Brain microvascular endothelial cell (primary cell): ENCODE results near the gene NOS3.

Source experiments
- DNase-seq: peaks from one replicate; pipeline ENCODE4 v3.0.0-alpha.2; 2020
- H3K27ac ChIP-seq: fragments of 250-450 bp; sonication (Bioruptor Pico); 2 replicates; pipeline ENCODE4 v1.5.1; 2020; ENCODE audit warnings: mild to moderate bottlenecking, moderate library complexity
- H3K27me3 ChIP-seq: fragments of 250-450 bp; sonication (Bioruptor Pico); replicated peaks from 2 replicates; pipeline ENCODE4 v1.5.1; 2020; ENCODE audit warnings: mild to moderate bottlenecking
- H3K36me3 ChIP-seq: fragments of 250-450 bp; sonication (Bioruptor Pico); replicated peaks from 2 replicates; pipeline ENCODE4 v1.5.1; 2020; ENCODE audit warnings: mild to moderate bottlenecking
- H3K4me3 ChIP-seq: 2 replicates; pipeline ENCODE4 v1.5.1; 2011; ENCODE audit warnings: low read depth, mild to moderate bottlenecking, control low read depth, low read length, moderate library complexity
- in situ Hi-C: cut with HindIII; loops from 2 replicates; pipeline ENCODE4 v1.10.0; 2017; ENCODE audit warnings: low sequenced_read_pairs, low pct_ligation_motif_present
- TF ChIP-seq, protein P1 (sequence below): IDR thresholded peaks from 2 replicates; pipeline ENCODE4 v1.5.1; 2011; ENCODE audit warnings: low read depth, mild to moderate bottlenecking, moderate library complexity, low read length, control low read depth, inconsistent platforms; ENCODE audit errors: missing control alignments

NOS3 gene

DNA sequence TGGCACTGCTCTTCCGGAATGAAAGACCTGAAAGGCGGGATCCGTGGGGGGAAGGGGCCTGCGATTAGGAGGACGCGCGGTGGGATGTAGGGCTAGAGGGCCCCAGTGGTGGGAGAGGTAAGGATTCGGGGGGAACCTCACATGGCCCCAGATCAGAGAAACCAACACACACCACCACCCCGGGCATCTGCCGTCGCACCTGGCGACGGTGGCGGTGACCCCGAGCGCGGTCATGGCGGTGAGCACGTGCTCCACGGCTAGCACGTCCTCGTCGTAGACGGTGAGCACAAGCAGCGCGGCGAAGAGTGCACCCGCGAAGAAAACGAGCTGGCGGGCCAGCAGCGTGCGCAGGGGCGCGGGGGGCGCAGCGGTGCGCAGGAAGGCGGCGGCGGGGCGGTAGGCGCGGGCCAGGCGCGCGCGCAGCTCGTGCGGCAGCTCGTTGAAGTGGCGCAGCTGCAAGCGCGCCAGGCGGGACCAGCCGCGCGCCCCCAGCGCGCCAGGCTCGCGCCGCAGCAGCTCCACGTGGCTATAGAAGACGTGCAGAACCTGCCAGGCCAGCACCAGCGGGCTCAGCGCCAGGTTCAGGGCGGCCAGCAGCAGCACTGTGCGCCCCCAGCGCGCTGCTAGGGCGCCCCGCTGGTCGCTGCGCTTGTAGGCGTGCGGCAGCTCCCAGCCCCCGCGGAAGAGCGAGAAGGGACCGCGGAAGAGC is 27.8 kb downstream of the NOS3 start:
- TF ChIP-seq, protein P1, sequence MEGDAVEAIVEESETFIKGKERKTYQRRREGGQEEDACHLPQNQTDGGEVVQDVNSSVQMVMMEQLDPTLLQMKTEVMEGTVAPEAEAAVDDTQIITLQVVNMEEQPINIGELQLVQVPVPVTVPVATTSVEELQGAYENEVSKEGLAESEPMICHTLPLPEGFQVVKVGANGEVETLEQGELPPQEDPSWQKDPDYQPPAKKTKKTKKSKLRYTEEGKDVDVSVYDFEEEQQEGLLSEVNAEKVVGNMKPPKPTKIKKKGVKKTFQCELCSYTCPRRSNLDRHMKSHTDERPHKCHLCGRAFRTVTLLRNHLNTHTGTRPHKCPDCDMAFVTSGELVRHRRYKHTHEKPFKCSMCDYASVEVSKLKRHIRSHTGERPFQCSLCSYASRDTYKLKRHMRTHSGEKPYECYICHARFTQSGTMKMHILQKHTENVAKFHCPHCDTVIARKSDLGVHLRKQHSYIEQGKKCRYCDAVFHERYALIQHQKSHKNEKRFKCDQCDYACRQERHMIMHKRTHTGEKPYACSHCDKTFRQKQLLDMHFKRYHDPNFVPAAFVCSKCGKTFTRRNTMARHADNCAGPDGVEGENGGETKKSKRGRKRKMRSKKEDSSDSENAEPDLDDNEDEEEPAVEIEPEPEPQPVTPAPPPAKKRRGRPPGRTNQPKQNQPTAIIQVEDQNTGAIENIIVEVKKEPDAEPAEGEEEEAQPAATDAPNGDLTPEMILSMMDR, result no peak
- Histone ChIP-seq H3K36me3 (no peaks in the 10 kb centered on the region), H3K27me3 (peaks cover 27% of the 10 kb centered on the region), H3K4me3 (peak overlapping the region; percentile 15), H3K27ac (no peak overlapping the region)
- in situ Hi-C loops, result no loop called here
- no peak for DNase-seq

GRCh38 chr7:151019130-151019447 is 28.3 kb downstream of the NOS3 start:
- Histone ChIP-seq H3K4me3 (no peak overlapping the region), H3K36me3 (no peaks in the 10 kb centered on the region), H3K27ac (no peak overlapping the region), H3K27me3 (peaks cover 27% of the 10 kb centered on the region)
- in situ Hi-C loops, result no loop called here
- TF ChIP-seq, protein P1, result no peak
- no peak for DNase-seq

GRCh38 chr7:151020231-151020630 is 29.4 kb downstream of the NOS3 start:
- H3K36me3 ChIP-seq, result no peaks in the 10 kb centered on the region
- no peak overlapping the region for H3K27ac ChIP-seq
- peaks cover 27% of the 10 kb centered on the region for H3K27me3 ChIP-seq
- DNase-seq, result no peak
- H3K4me3 ChIP-seq, result no peak overlapping the region
- in situ Hi-C loops, result no loop called here
- TF ChIP-seq, protein P1, result no peak

GRCh38 chr7:151023232-151023631 is 32.4 kb downstream of the NOS3 start:
- Histone ChIP-seq H3K4me3 (no peak overlapping the region), H3K27me3 (peaks cover 24% of the 10 kb centered on the region), H3K36me3 (no peaks in the 10 kb centered on the region), H3K27ac (no peak overlapping the region)
- in situ Hi-C loops, result no loop called here
- TF ChIP-seq, protein P1, result no peak
- no peak for DNase-seq

DNA sequence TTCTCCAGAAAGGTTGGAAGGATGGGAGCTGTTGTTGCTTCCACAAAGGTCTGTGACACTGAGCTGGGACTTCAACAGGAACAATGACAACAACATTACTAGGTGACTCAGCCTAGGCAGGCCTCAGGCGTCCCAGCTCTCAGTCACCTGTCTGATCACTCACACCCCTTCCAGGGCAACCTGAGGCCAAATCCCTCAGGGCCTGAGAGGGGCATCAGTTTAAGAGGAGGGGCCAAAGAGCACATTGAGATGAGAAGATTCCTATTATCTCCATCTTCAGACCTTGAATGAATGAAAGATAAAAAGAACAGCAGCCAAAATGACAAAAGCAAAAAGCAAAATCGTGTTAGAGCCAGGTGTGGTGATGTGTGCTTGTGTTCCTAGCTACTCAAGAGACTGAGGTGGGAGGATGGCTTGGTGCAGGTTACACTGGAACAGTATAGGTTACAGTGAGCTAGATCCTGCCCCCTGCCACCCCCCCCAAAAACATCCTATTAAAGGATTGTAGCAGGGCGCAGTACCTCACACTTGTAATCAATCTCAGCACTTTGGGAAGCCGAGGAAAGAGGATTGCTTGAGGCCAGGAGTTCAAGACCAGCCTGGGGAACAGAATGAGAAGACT is 33.7 kb downstream of the NOS3 start, which contains the start of gene ATG9B:
ATG9B (minus strand) TSS at position 60 of the 622 bp plus-strand sequence. CDS start 71 bp downstream, outside the sequence.
- in situ Hi-C loops, result no loop called here
- no peak within 1 kb of the TSS for H3K4me3 ChIP-seq
- DNase-seq, result no peak
- H3K36me3 ChIP-seq, result no peaks in the 10 kb centered on the region
- TF ChIP-seq, protein P1, result no peak
- H3K27me3 ChIP-seq, result peaks cover 13% of the 10 kb centered on the region
- H3K27ac ChIP-seq, result no peak within 1 kb of the TSS
